ENCODE results near the gene PRDX2.

The PRDX2 gene

GRCh38 chr19:12778017-12778904, 23.3 kb downstream of the PRDX2 start:
- TF ChIP-seq CTCF (IDR thresholded peaks at IDR 0.05; ENCODE audit: extremely low read depth, missing control alignments): no peak
- DNase-seq (ENCODE audit: low spot score): peak; percentile 65

GRCh38 chr19:12777217-12778016, 24.2 kb downstream of the PRDX2 start:
- peak; percentile 83 for DNase-seq (ENCODE audit: low spot score)
- peak; percentile 88 for TF ChIP-seq CTCF (IDR thresholded peaks at IDR 0.05; ENCODE audit: extremely low read depth, missing control alignments)

DNA sequence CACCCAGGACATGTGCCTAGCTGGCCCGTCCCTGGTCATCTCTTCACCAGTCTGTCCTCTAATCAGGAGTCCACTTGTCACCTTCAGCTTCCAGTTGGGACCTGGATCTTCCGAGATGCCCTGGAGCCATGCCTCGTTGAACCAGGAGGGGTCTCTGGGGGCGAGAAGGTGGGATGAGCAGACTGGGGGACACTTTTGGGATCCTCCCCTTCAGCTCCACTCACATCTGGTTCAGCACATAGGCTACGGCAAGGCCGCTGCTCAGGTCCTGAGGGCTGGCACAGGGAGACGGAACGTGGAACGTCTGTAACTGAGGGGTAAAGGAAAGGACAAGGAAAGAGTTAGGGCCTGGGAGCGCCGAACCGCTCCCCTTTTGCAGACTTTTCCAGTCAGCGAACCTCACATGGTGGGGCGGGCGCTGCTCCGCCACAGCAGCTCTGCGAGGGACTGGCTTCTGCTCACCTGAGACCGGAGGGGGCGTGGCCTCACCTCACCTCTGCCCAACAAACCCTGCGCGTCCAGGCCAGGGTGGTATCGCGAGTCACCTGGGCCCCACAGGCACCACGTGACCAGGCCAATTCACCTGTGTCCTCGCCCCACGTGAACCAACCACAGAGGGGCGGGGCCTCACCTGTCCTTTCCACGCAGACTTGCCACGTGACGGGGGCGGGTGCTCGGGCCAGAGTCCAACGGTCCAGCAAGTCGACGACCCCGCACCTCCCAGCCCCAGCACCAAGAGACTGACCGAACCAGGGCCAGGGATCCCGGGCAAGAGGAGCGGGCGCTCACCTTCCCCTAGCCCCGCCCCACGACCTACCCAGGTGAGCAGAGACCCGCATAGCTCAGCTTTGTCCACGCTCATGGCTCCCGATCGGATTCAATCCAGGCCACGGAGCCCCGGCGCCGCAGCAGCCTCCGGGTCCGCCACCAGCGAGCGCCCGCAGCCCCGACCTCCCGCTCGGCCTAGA, 26.7 kb downstream of the PRDX2 start, which contains the start of gene HOOK2:
TSS of gene HOOK2 (minus strand) at position 965 of the 968 bp plus-strand sequence. CDS start at position 862, 103 bp downstream.
- TF ChIP-seq CTCF (IDR thresholded peaks at IDR 0.05; ENCODE audit: extremely low read depth, missing control alignments): no peak
- DNase-seq (ENCODE audit: low spot score): no peak

DNA sequence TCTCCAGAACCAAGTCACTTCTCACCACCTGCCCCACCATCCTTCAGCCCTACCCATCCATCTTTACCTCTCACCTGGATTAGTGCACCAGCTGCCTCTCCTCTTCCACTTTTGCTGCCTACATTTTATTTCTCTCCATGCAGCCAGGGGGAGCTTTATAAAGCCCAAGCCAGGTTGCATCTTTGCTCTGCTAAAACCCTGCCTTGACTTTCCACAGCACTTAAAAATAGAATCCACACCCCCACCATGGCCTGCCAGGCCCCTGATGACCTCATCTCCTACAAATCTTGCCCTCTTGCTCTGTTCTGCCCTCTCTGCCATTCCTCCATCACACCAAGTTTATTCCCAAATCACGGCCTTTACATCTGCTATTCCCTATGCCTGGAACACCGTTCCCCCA, 28.0 kb downstream of the PRDX2 start:
- TF ChIP-seq CTCF (IDR thresholded peaks at IDR 0.05; ENCODE audit: extremely low read depth, missing control alignments): peak; percentile 15

GRCh38 chr19:12772323-12772722, 29.3 kb downstream of the PRDX2 start:
- DNase-seq (ENCODE audit: low spot score): no peak
- TF ChIP-seq CTCF (IDR thresholded peaks at IDR 0.05; ENCODE audit: extremely low read depth, missing control alignments): no peak

More for the DNA sequence above, 28.0 kb downstream of the PRDX2 start:
- no peak for DNase-seq (ENCODE audit: low spot score)

DNA sequence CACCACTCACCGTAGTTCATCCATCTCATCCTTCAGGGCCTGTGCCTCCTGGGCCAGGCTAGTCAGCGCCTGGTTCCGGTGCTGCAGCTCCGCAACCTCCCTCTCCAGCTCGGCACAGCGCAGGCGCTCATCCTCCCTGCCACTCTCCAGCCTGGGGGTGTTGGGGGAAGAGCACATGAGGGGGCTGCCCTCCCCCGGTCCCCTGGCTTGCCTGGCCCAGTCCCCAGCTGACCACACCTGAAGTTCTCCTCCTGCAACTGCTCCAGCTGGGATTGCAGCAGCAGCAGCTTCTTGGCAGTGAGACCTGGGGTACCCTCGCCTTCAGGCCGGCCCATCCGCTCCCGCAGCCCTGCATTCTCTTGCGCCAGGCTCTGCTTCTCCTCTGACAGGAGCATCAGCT, 30.7 kb downstream of the PRDX2 start:
- no peak for DNase-seq (ENCODE audit: low spot score)
- TF ChIP-seq CTCF (IDR thresholded peaks at IDR 0.05; ENCODE audit: extremely low read depth, missing control alignments): no peak
